ENCODE results near the gene MSI2.

GRCh38 chr17:57636985-57637665 lies 380.8 kb downstream of the MSI2 start:
- TF ChIP-seq POLR2AphosphoS5 (IDR thresholded peaks at IDR 0.05) (no peak), POLR2A (IDR thresholded peaks at IDR 0.05) (no peak), CTCF (IDR thresholded peaks at IDR 0.05) (no peak)

Data from suprapubic skin (tissue), 4 donors.